Upper lobe of left lung (tissue), 4 donors: Measurements from ENCODE around the gene CARMIL3.

Source experiments
- POLR2A ChIP-seq, 4 donors: fragments of 450-650 bp; IDR thresholded peaks; one replicate each; pipeline ENCODE4 v1.5.1; 2016 to 2017; ENCODE audit warnings: antibody characterized with exemption in 4 of 4, mild to moderate bottlenecking in 2 of 4
- TF ChIP-seq, protein P1 (sequence below), 6 experiments: fragments of 450-650 bp in 4 of 6; fragments of 200-600 bp in 2 of 6; sonication (generic) in 2 of 6; IDR thresholded peaks; one replicate each; pipeline ENCODE4 v1.5.1; 2016 to 2019; ENCODE audit warnings: antibody characterized with exemption in 6 of 6

DNA sequence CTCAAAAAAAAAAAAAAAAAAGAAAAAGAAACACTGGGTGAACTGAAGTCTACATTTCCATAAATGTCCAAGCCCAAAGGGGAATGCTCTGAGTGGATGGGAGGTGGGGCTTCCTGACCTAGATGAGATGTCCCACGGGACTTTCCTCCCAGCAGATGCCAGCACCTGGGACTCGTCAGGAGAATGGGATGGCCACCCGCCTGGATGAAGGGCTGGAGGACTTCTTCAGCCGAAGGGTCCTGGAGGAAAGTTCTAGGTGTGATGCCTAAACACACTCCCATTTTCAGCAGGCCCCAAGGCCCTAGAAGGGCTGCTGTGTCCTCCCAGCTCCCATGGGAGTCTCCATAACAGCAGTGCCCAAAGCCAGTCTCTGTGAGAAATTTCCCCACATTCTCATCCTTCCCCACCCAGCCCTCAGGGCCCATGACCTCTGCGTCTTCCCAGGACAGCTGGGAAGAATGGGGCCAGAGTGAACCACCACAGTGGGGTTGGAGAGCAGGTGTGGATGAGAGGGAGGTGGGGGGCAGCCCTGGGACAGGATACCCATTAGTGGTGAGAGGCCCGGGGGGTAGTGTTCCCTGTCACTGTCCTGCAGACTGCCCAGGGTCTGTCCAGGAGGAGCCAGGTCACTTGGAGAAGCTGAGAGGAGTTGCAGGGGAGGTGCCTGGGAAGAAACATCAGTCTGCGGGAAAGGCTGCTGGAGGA is 12.4 kb downstream of the CARMIL3 start:
- TF ChIP-seq, protein P1, sequence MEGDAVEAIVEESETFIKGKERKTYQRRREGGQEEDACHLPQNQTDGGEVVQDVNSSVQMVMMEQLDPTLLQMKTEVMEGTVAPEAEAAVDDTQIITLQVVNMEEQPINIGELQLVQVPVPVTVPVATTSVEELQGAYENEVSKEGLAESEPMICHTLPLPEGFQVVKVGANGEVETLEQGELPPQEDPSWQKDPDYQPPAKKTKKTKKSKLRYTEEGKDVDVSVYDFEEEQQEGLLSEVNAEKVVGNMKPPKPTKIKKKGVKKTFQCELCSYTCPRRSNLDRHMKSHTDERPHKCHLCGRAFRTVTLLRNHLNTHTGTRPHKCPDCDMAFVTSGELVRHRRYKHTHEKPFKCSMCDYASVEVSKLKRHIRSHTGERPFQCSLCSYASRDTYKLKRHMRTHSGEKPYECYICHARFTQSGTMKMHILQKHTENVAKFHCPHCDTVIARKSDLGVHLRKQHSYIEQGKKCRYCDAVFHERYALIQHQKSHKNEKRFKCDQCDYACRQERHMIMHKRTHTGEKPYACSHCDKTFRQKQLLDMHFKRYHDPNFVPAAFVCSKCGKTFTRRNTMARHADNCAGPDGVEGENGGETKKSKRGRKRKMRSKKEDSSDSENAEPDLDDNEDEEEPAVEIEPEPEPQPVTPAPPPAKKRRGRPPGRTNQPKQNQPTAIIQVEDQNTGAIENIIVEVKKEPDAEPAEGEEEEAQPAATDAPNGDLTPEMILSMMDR (IDR thresholded peaks at IDR 0.05): no peak
- no peak for TF ChIP-seq POLR2A (IDR thresholded peaks at IDR 0.05)
